Measurements from ENCODE around the gene GNS. TPM values are rescaled to one million over a fixed set of nuclear protein-coding genes. Genes with fewer than 3 reads are reported as not detected.

GNS gene
- total RNA-seq, 1 experiment from 2014 or later = 85.1 TPM

GRCh38 chr12:64681200-64682052 is 77.8 kb downstream of the GNS start:
- DNase-seq = no peak
- peak overlapping the region; percentile 59 for H3K4me3 Mint-ChIP-seq (ENCODE audit: low read depth, unreplicated experiment)
- peak overlapping the region; percentile 82 for H3K27ac Mint-ChIP-seq (ENCODE audit: unreplicated experiment)
- peaks cover 44% of the 10 kb centered on the region for H3K36me3 Mint-ChIP-seq (ENCODE audit: insufficient read depth, unreplicated experiment)
- peaks cover 63% of the 10 kb centered on the region for H3K4me1 Mint-ChIP-seq (ENCODE audit: low read depth, unreplicated experiment)
- no peaks in the 10 kb centered on the region for H3K9me3 Mint-ChIP-seq (ENCODE audit: low read depth, unreplicated experiment)
- CTCF ChIA-PET = interaction anchor here (0.7 to 1.9 kb wide), 2 partner anchors 10 to 120 kb away, joined by 3 to 4 read pairs; no protein-coding TSS in a partner anchor
- H3K27me3 Mint-ChIP-seq (ENCODE audit: unreplicated experiment) = no peaks in the 10 kb centered on the region
- no TSS peak for BruUV-seq (replicated peaks)
- intact Hi-C loops (cut with micrococcal nuclease; ENCODE audit: unreplicated experiment) = no loop called here
- no peak for TF ChIP-seq CTCF (IDR thresholded peaks at IDR 0.05; ENCODE audit: unreplicated experiment)

DNA sequence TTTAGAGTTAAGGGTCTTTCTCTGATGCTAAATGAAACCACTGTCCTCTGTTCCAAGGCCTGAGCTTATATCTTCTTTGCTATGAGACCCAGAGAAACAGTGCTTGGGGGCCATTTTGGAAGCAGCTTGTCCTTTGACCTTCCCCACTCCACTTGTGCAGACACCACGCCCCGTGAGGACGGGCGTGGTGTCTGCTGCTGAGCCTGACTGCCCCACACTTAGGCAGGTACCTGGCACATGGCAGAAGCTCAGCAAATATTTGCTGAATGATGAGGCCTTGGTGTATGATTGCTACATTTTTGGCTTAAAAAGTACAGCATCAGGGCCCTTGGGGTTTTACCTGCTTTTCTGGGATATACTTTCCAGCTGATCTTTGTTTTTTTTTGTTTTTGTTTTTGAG is 79.0 kb downstream of the GNS start:
- Mint-ChIP-seq H3K4me1 (ENCODE audit: low read depth, unreplicated experiment) (peaks cover 71% of the 10 kb centered on the region), H3K9me3 (ENCODE audit: low read depth, unreplicated experiment) (no peaks in the 10 kb centered on the region), H3K4me3 (ENCODE audit: low read depth, unreplicated experiment) (peak overlapping the region; percentile 59), H3K36me3 (ENCODE audit: insufficient read depth, unreplicated experiment) (peaks cover 39% of the 10 kb centered on the region), H3K27ac (ENCODE audit: unreplicated experiment) (peak overlapping the region; percentile 82), H3K27me3 (ENCODE audit: unreplicated experiment) (no peaks in the 10 kb centered on the region)
- DNase-seq = peak; percentile 51
- TF ChIP-seq CTCF (IDR thresholded peaks at IDR 0.05; ENCODE audit: unreplicated experiment) = no peak
- BruUV-seq (replicated peaks) = no TSS peak
- intact Hi-C loops (cut with micrococcal nuclease; ENCODE audit: unreplicated experiment) = no loop called here
- CTCF ChIA-PET = interaction anchor here (0.5 to 3.0 kb wide), 10 partner anchors 11 to 723 kb away, joined by 3 to 14 read pairs (median 4); no protein-coding TSS in a partner anchor

DNA sequence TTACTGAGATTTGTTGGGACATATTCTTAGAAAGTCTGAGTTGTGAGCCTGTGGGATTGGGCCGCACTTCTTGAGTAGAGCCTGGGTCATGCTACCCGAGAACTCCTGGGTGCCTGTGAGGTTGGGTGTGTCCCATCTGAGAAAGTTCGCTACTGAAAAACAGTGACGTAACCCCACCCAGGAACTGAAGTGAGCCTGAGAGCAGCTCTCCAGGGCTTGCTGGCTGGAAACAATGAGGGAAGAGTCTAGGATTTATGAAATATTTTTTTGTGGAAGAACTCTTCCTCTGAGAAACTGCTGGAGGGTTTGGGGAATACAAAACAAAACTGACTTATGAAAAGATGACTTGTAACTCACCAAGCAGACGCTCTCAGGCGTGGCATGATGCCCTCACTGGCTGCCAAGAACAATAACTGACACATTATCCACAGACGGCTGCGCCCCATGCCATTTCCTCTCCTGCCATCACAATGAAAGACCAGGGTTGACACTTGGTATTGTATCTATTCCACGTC is 79.7 kb downstream of the GNS start:
- TF ChIP-seq CTCF (IDR thresholded peaks at IDR 0.05; ENCODE audit: unreplicated experiment) = no peak
- peaks cover 35% of the 10 kb centered on the region for H3K36me3 Mint-ChIP-seq (ENCODE audit: insufficient read depth, unreplicated experiment)
- no peaks in the 10 kb centered on the region for H3K27me3 Mint-ChIP-seq (ENCODE audit: unreplicated experiment)
- H3K9me3 Mint-ChIP-seq (ENCODE audit: low read depth, unreplicated experiment) = no peaks in the 10 kb centered on the region
- H3K27ac Mint-ChIP-seq (ENCODE audit: unreplicated experiment) = peak overlapping the region; percentile 82
- TSS peak; percentile 52 for BruUV-seq (replicated peaks)
- H3K4me1 Mint-ChIP-seq (ENCODE audit: low read depth, unreplicated experiment) = peaks cover 77% of the 10 kb centered on the region
- H3K4me3 Mint-ChIP-seq (ENCODE audit: low read depth, unreplicated experiment) = peak overlapping the region; percentile 59
- CTCF ChIA-PET = interaction anchor here (0.9 to 3.0 kb wide), 9 partner anchors 10 to 130 kb away, joined by 3 to 14 read pairs (median 4); no protein-coding TSS in a partner anchor
- peak; percentile 71 for DNase-seq
- intact Hi-C loops (cut with micrococcal nuclease; ENCODE audit: unreplicated experiment) = loop anchor here (1.0 kb wide), 1 partner anchor 54 kb away; no protein-coding TSS in a partner anchor

DNA sequence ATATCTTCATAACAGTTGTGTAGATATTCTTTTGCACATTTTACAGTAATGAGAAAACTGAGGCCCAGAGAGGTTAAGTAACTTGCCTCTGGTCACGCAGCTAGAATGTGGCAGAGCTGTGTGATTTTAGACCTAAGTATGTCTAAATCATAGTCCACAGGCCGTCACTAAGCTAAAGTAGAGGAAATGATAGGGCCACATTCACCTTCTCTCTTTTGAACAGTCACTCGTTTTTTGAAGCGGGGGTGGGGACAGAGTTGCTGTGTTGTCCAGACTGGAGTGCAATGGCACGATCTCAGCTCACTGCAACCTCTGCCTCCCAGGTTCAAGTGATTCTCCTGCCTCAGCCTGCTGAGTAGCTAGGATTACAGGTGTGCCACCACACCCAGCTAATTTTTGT is 80.4 kb downstream of the GNS start:
- Mint-ChIP-seq H3K27me3 (ENCODE audit: unreplicated experiment) (no peaks in the 10 kb centered on the region), H3K4me3 (ENCODE audit: low read depth, unreplicated experiment) (no peak overlapping the region), H3K4me1 (ENCODE audit: low read depth, unreplicated experiment) (peaks cover 80% of the 10 kb centered on the region), H3K9me3 (ENCODE audit: low read depth, unreplicated experiment) (no peaks in the 10 kb centered on the region), H3K27ac (ENCODE audit: unreplicated experiment) (peak overlapping the region; percentile 81), H3K36me3 (ENCODE audit: insufficient read depth, unreplicated experiment) (peaks cover 37% of the 10 kb centered on the region)
- CTCF ChIA-PET = interaction anchor here (1.0 to 3.0 kb wide), 5 partner anchors 9 to 70 kb away, joined by 3 to 14 read pairs (median 4); no protein-coding TSS in a partner anchor
- BruUV-seq (replicated peaks) = no TSS peak
- intact Hi-C loops (cut with micrococcal nuclease; ENCODE audit: unreplicated experiment) = loop anchor here (1.0 kb wide), 1 partner anchor 54 kb away; no protein-coding TSS in a partner anchor
- TF ChIP-seq CTCF (IDR thresholded peaks at IDR 0.05; ENCODE audit: unreplicated experiment) = no peak
- no peak for DNase-seq

Measured in Calu3 (cell line).